H9 (cell line): Measurements from ENCODE around the gene ATF5. TPM values are rescaled to one million over a fixed set of nuclear protein-coding genes. Genes with fewer than 3 reads are reported as not detected.

Experiments
- DNase-seq: peaks from one replicate; pipeline ENCODE4 v3.0.0-alpha.2; 2017
- H2AFZ ChIP-seq: one replicate; pipeline ENCODE4 v1.6.1; 2013; ENCODE audit warnings: mild to moderate bottlenecking, low read length, control low read depth, moderate library complexity
- H2AK5ac ChIP-seq: 2 replicates; pipeline ENCODE4 v1.6.1; 2013; ENCODE audit warnings: low read length, control low read depth, mixed read lengths; ENCODE audit not compliant: insufficient read length
- H2BK120ac ChIP-seq: one replicate; pipeline ENCODE4 v1.6.1; 2013; ENCODE audit warnings: low read depth, mild to moderate bottlenecking, low read length, control low read depth, inconsistent platforms; ENCODE audit not compliant: poor library complexity, severe bottlenecking
- H2BK12ac ChIP-seq: 2 replicates; pipeline ENCODE4 v1.6.1; 2013; ENCODE audit warnings: low read length, control low read depth, mixed read lengths, low read depth; ENCODE audit not compliant: insufficient read length
- H2BK15ac ChIP-seq: 2 replicates; pipeline ENCODE4 v1.6.1; 2013; ENCODE audit warnings: low read depth, low read length, control low read depth
- H2BK20ac ChIP-seq: one replicate; pipeline ENCODE4 v1.6.1; 2013; ENCODE audit warnings: low read depth, mild to moderate bottlenecking, low read length, control low read depth, inconsistent platforms; ENCODE audit not compliant: poor library complexity, severe bottlenecking
- H2BK5ac ChIP-seq: 2 replicates; pipeline ENCODE4 v1.6.1; 2013; ENCODE audit warnings: low read length, control low read depth, mixed read lengths; ENCODE audit not compliant: insufficient read length
- H3K14ac ChIP-seq: 2 replicates; pipeline ENCODE4 v1.6.1; 2013; ENCODE audit warnings: low read length, control low read depth; ENCODE audit not compliant: insufficient read depth
- H3K18ac ChIP-seq: 2 replicates; pipeline ENCODE4 v1.6.1; 2013; ENCODE audit warnings: low read depth, mild to moderate bottlenecking, mixed read lengths, low read length, control low read depth; ENCODE audit not compliant: insufficient read length
- H3K23ac ChIP-seq: 2 replicates; pipeline ENCODE4 v1.6.1; 2013; ENCODE audit warnings: low read length, control low read depth, mixed read lengths, low read depth; ENCODE audit not compliant: insufficient read length
- H3K23me2 ChIP-seq: 2 replicates; pipeline ENCODE4 v1.6.1; 2013; ENCODE audit warnings: low read depth, mild to moderate bottlenecking, mixed read lengths, low read length, control low read depth; ENCODE audit not compliant: insufficient read length, poor library complexity, severe bottlenecking
- H3K27ac ChIP-seq: 2 replicates; pipeline ENCODE4 v1.5.1; 2013; ENCODE audit warnings: low read length, control low read depth, mixed read lengths, low read depth; ENCODE audit not compliant: insufficient read length
- H3K27me3 ChIP-seq: 2 replicates; pipeline ENCODE4 v1.6.1; 2013; ENCODE audit warnings: low read length, control low read depth, inconsistent platforms; ENCODE audit not compliant: insufficient read depth
- H3K4ac ChIP-seq: 2 replicates; pipeline ENCODE4 v1.6.1; 2013; ENCODE audit warnings: low read depth, mild to moderate bottlenecking, control low read depth, inconsistent platforms, low read length, moderate library complexity
- H3K4me1 ChIP-seq: 2 replicates; pipeline ENCODE4 v1.6.1; 2013; ENCODE audit warnings: low read length, control low read depth, inconsistent platforms; ENCODE audit not compliant: insufficient read depth
- H3K4me2 ChIP-seq: 2 replicates; pipeline ENCODE4 v1.6.1; 2013; ENCODE audit warnings: low read length, control low read depth, mixed read lengths; ENCODE audit not compliant: insufficient read length, insufficient read depth
- H3K56ac ChIP-seq: 2 replicates; pipeline ENCODE4 v1.6.1; 2013; ENCODE audit warnings: low read depth, mild to moderate bottlenecking, mixed read lengths, low read length, control low read depth; ENCODE audit not compliant: insufficient read length
- H3K79me1 ChIP-seq: 2 replicates; pipeline ENCODE4 v1.6.1; 2013; ENCODE audit warnings: low read depth, mild to moderate bottlenecking, moderate library complexity, low read length, control low read depth, inconsistent platforms; ENCODE audit not compliant: insufficient read depth, poor library complexity, severe bottlenecking
- H3K79me2 ChIP-seq: 2 replicates; pipeline ENCODE4 v1.6.1; 2013; ENCODE audit warnings: low read length, control low read depth, inconsistent platforms; ENCODE audit not compliant: insufficient read depth
- H3K9ac ChIP-seq: 2 replicates; pipeline ENCODE4 v1.6.1; 2013; ENCODE audit warnings: low read length, control low read depth, mixed read lengths; ENCODE audit not compliant: insufficient read length; ENCODE audit errors: extremely low read depth
- H3K9me3 ChIP-seq: one replicate; pipeline ENCODE4 v1.6.1; 2013; ENCODE audit warnings: low read depth, low read length, inconsistent platforms; ENCODE audit not compliant: control insufficient read depth
- H3T11ph ChIP-seq: one replicate; pipeline ENCODE4 v1.6.1; 2013; ENCODE audit warnings: mild to moderate bottlenecking, low read length, control low read depth, inconsistent platforms
- H4K20me1 ChIP-seq: one replicate; pipeline ENCODE4 v1.6.1; 2013; ENCODE audit not compliant: control insufficient read depth, insufficient read length, insufficient read depth
- H4K5ac ChIP-seq: 2 replicates; pipeline ENCODE4 v1.6.1; 2013; ENCODE audit warnings: low read depth, mild to moderate bottlenecking, mixed read lengths, low read length, control low read depth; ENCODE audit not compliant: insufficient read length
- H4K8ac ChIP-seq: replicated peaks from 2 replicates; pipeline ENCODE4 v1.6.1; 2013; ENCODE audit warnings: low read length, control low read depth, mixed read lengths, low read depth; ENCODE audit not compliant: insufficient read length
- H4K91ac ChIP-seq: 2 replicates; pipeline ENCODE4 v1.6.1; 2013; ENCODE audit warnings: low read depth, mild to moderate bottlenecking, moderate library complexity, mixed read lengths, low read length, control low read depth; ENCODE audit not compliant: insufficient read length
- H3K27ac Mint-ChIP-seq, 3 experiments: 2 replicates in 2 of 3; 3 replicates in 1 of 3; pipeline ENCODE4 v1.8.0; 2020 to 2021; ENCODE audit warnings: mixed read lengths in 3 of 3, mild to moderate bottlenecking in 1 of 3, moderate library complexity in 1 of 3
- H3K27me3 Mint-ChIP-seq: 2 replicates; pipeline ENCODE4 v1.8.0; 2021; ENCODE audit warnings: low read depth, mild to moderate bottlenecking, moderate library complexity, mixed read lengths
- H3K36me3 Mint-ChIP-seq, 3 experiments: 2 replicates in 2 of 3; 3 replicates in 1 of 3; pipeline ENCODE4 v1.8.0; 2020 to 2021; ENCODE audit warnings: low read depth in 3 of 3, mixed read lengths in 3 of 3; ENCODE audit not compliant: insufficient read depth in 1 of 3
- H3K4me1 Mint-ChIP-seq, 2 experiments: 2 replicates each; pipeline ENCODE4 v1.8.0; 2020; ENCODE audit warnings: mixed read lengths in 2 of 2
- H3K4me3 Mint-ChIP-seq, 2 experiments: 2 replicates in 1 of 2; 3 replicates in 1 of 2; pipeline ENCODE4 v1.8.0; 2020 to 2021; ENCODE audit warnings: mild to moderate bottlenecking in 2 of 2, mixed read lengths in 2 of 2, moderate library complexity in 1 of 2
- H3K9me3 Mint-ChIP-seq, 2 experiments: 2 replicates in 1 of 2; 3 replicates in 1 of 2; pipeline ENCODE4 v1.8.0; 2020; ENCODE audit warnings: mild to moderate bottlenecking in 2 of 2, mixed read lengths in 2 of 2, moderate library complexity in 1 of 2
- WGBS: extraction: QIAGEN DNeasy Blood & Tissue Kit; methylation state at CpG from one replicate; pipeline ENCODE4 v1.1.7; 2013; ENCODE audit warnings: missing lambda C conversion rate, low lambda C conversion rate, mixed read lengths; ENCODE audit not compliant: insufficient read length; ENCODE audit errors: extremely low coverage; 5-methylcytosine and 5-hydroxymethylcytosine counted together
- total RNA-seq: library from RNA; stranded (reverse); gene quantifications from 2 replicates; pipeline ENCODE4 v1.2.1, GENCODE V29; 2021
- TF ChIP-seq, protein P1 (sequence below): fragments of 200-600 bp; sonication (generic); conservative IDR thresholded peaks from 3 replicates; pipeline ENCODE4 v1.8.0; 2021; ENCODE audit warnings: antibody characterized with exemption, mild to moderate bottlenecking

ATF5 gene
- total RNA-seq, 1 experiment from 2014 or later: 18.5 TPM

DNA sequence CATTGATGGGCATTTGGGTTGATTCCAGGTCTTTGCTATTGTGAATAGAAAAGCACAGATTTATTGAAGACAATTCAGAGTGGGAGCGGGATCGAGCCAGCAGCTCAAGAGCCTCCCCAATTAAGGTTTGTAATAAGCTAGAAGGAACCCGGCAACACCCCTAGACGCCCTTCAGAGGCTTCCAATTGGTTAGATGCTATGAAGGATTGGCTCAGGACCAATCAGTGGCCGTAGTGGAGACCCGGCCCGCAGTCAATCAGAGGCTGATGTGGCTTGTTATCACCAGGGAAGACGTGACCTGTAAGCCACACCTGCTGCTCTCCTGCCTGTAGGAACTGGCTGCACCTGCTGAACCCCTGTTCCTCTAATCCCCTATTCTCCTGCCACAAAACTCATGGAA is 17.4 kb downstream of the ATF5 start:
- Histone ChIP-seq H4K8ac (no peak overlapping the region), H3K9me3 (no peaks in the 10 kb centered on the region), H2BK20ac (no peak overlapping the region), H3K27me3 (no peaks in the 10 kb centered on the region), H3K14ac (no peak overlapping the region), H4K91ac (no peak overlapping the region), H4K5ac (no peak overlapping the region), H3K4me2 (no peak overlapping the region), H3K23me2 (no peaks in the 10 kb centered on the region), H3K79me1 (no peaks in the 10 kb centered on the region), H3K9ac (no peak overlapping the region), H3K56ac (no peak overlapping the region), H2BK12ac (no peak overlapping the region), H4K20me1 (no peaks in the 10 kb centered on the region), H2BK120ac (no peak overlapping the region), H2AFZ (no peak overlapping the region), H3K4me1 (no peaks in the 10 kb centered on the region), H2BK15ac (no peak overlapping the region), H3K18ac (no peak overlapping the region), H3K27ac (no peak overlapping the region), H3K23ac (no peak overlapping the region), H2AK5ac (no peak overlapping the region), H3K4ac (no peak overlapping the region), H3T11ph (no peak overlapping the region), H3K79me2 (no peaks in the 10 kb centered on the region), H2BK5ac (no peak overlapping the region)
- TF ChIP-seq, protein P1, sequence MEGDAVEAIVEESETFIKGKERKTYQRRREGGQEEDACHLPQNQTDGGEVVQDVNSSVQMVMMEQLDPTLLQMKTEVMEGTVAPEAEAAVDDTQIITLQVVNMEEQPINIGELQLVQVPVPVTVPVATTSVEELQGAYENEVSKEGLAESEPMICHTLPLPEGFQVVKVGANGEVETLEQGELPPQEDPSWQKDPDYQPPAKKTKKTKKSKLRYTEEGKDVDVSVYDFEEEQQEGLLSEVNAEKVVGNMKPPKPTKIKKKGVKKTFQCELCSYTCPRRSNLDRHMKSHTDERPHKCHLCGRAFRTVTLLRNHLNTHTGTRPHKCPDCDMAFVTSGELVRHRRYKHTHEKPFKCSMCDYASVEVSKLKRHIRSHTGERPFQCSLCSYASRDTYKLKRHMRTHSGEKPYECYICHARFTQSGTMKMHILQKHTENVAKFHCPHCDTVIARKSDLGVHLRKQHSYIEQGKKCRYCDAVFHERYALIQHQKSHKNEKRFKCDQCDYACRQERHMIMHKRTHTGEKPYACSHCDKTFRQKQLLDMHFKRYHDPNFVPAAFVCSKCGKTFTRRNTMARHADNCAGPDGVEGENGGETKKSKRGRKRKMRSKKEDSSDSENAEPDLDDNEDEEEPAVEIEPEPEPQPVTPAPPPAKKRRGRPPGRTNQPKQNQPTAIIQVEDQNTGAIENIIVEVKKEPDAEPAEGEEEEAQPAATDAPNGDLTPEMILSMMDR: no peak
- Mint-ChIP-seq H3K27me3 (peaks cover 16% of the 10 kb centered on the region), H3K27ac (no peak overlapping the region), H3K4me3 (no peak overlapping the region; a peak in 1 of 5 replicates), H3K9me3 (no peaks in the 10 kb centered on the region; a peak in 2 of 5 replicates), H3K36me3 (no peaks in the 10 kb centered on the region; a peak in 1 of 7 replicates), H3K4me1 (no peaks in the 10 kb centered on the region)
- DNase-seq: no peak
- WGBS: no CpG with 5 or more reads among the region's 8 CpGs
